ENCODE data around the gene COBLL1.

DNA sequence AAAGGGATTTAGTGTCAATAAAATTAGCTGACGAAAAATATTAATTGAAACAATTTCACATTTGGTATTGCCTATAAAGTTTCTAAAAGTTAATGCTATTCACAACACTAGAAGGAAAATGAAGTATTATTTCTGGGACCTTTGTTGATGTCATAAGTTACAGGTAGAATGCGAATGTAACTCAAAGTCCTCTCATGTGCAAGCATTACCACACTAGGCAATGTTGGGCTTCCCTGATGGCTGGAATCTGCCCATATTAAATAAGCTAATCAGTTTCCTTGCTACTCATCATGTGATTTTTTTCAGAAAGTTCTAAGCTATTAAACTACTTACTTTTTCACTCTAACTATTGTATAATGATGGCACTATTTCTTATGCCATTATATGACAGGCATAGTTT, 44.6 kb downstream of the COBLL1 start:
- TF ChIP-seq, protein P1, sequence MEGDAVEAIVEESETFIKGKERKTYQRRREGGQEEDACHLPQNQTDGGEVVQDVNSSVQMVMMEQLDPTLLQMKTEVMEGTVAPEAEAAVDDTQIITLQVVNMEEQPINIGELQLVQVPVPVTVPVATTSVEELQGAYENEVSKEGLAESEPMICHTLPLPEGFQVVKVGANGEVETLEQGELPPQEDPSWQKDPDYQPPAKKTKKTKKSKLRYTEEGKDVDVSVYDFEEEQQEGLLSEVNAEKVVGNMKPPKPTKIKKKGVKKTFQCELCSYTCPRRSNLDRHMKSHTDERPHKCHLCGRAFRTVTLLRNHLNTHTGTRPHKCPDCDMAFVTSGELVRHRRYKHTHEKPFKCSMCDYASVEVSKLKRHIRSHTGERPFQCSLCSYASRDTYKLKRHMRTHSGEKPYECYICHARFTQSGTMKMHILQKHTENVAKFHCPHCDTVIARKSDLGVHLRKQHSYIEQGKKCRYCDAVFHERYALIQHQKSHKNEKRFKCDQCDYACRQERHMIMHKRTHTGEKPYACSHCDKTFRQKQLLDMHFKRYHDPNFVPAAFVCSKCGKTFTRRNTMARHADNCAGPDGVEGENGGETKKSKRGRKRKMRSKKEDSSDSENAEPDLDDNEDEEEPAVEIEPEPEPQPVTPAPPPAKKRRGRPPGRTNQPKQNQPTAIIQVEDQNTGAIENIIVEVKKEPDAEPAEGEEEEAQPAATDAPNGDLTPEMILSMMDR (IDR thresholded peaks at IDR 0.05) = no peak
- TF ChIP-seq POLR2A (IDR thresholded peaks at IDR 0.05) = no peak
